ENCODE data around the gene TNFSF13.
"Not testable (repeated sequence)": the region's sequence is repeated elsewhere in the genome, so short reads cannot be mapped to it uniquely, and the experiment has no call there.

The TNFSF13 gene

DNA sequence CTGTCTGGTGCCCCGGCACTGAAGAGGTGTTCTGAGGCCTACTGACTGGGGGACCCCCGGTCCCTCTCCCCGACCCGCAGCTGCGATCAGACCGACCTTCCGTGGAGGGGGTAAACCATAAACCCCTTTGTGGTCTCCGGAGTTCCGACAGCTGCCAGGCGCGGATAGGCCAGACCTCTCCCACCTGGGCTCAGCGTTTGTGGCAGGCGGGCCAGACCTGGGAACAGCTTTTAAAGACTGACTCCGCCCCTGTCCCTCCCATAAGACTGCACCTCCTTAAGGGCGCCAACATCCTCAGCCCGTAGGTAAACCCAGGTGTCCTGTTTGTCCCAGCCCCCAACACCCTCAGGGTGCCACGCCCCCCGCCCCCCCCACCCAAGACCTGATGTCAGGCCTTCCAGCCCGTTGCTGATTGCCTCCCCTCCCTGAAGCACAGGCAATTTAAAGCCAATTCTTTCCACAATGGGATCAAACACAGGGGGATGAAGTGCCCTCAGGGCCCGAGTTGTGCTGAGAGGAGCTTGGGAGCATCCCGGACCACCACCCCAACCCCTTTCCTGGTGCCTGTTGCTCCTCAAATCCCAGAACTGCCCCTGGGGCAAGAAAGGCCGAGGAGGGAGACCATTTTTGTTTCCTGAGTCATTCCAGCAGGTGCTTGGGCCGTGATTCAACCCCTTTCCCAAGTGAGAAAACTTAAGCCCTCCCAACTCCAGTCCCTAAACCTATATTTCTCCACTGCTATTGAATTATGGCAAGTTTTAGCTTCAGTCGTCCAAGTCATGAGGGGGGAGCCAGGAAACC lies 31.5 kb downstream of the TNFSF13 start, which contains the start of gene SOX15:
Gene SOX15 (minus strand): TSS at position 204 of the 801 bp plus-strand sequence. CDS start 418 bp downstream, outside the sequence.
- in situ Hi-C loops (cut with MboI; ENCODE audit: low sequenced_read_pairs) = no loop called here

DNA sequence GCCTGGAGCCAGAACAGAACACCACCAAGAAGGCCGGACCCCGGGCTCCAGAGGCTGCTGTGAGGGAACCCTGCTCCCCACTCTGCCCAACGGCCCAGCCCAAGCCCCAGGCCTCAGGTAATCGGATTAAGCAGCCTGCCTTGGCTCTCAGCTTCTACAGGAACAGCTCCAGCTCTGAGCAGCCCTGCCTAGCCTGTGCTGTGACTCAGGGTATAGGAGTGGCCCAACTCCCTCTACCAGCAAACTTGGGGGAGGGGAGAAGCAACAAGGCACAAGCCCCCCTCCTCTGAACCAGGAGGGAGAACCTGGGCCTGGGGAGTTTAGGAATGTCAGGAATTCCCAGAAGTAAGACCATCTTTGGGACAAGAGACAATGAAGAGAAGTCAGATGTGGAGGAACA lies 32.2 kb downstream of the TNFSF13 start:
- in situ Hi-C loops (cut with MboI; ENCODE audit: low sequenced_read_pairs) = no loop called here

- in situ Hi-C loops (cut with MboI; ENCODE audit: low sequenced_read_pairs) = no loop called here
These were observed 33.0 kb downstream of the TNFSF13 start for GRCh38 chr17:7591596-7591995.

DNA sequence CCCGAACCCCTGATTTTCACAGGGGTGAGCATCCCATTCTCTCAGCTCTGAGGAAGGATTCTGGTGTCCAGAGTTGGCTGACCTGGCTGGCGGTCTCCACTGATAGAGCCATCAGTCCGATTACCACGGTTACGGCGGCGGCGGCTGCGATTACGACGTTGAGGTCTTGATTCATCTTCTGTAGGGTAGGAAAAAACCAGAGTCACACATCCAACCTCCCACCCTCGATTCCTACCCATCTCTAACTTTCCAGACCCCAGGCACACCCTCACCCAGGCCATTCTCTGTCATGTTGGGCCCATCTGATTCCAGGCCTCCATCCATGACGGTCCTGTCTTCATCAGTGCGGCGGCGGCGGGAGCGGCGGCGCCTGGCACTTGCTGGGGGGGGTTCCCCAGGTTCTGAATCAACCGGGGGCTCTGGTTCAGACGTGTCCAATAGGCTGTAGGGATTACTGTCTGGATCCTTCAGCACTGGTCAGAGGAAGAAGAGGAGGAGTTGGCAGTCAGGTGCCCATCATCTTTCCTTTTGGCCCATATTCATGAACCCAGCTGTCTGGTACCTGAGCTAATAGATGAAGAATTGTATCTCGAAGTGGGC lies 34.0 kb downstream of the TNFSF13 start:
- in situ Hi-C loops (cut with MboI; ENCODE audit: low sequenced_read_pairs) = no loop called here

DNA sequence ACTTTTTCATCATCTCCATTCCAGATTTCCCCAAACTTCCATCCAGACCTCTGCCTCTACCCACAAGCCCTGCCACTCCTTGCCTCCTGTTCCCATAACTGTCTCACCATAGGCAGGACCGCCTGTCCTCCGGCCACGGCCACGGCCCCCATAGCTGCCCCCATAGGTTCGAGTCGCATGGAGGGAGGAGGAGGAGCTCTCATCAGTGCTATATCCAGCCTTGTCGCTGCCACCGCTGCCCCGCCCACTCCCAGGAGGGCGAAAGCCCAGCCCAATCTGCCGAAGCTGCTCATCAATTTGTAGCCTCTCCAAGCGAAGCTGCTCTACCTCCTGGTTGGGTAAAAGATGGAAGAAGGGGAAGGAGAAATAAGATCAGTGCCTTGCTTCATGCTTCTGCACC lies 34.7 kb downstream of the TNFSF13 start:
- in situ Hi-C loops (cut with MboI; ENCODE audit: low sequenced_read_pairs) = no loop called here

DNA sequence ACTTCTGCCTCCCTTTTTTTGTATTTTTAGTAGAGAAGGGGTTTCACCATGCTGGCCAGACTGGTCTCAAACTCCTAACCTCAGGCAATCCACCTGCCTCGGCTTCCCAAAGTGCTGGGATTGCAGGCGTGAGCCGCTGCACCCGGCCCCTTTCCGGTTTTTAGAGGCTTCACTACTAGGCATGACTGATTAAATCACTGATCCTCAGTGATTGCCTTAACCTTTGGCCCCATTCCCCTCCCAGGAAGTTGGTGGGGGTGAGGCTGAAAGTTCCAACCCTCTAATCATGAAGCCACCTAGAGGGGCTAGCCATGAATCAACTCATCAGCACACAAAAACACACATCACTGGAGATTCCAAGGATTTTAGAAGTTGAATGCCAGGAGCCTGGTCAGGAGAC lies 39.0 kb downstream of the TNFSF13 start:
- in situ Hi-C loops (cut with MboI; ENCODE audit: low sequenced_read_pairs) = not testable (repeated sequence)

DNA sequence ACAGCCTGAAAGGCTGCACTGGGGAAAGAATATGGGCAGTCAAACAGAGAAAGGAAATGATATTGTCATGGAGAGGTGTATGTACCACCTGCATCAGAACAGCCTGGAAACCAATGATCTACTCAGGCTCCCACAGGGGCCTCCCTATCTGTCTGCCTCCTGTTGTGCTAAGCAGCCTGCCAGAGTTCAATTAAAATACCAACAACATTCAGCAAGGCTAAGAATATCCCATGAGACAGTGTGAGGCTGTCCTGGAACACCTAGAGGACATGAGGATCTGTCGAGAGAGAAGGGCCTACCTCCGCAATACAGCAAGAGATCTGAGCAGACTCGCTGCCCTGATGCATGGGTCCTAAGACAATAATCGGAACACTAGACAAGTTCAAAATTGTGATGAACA lies 47.7 kb downstream of the TNFSF13 start:
- in situ Hi-C loops (cut with MboI; ENCODE audit: low sequenced_read_pairs) = no loop called here

GRCh38 chr17:7610641-7611040 lies 52.1 kb downstream of the TNFSF13 start:
- in situ Hi-C loops (cut with MboI; ENCODE audit: low sequenced_read_pairs) = no loop called here
